ENCODE results near the gene EHBP1.

Gene EHBP1

DNA sequence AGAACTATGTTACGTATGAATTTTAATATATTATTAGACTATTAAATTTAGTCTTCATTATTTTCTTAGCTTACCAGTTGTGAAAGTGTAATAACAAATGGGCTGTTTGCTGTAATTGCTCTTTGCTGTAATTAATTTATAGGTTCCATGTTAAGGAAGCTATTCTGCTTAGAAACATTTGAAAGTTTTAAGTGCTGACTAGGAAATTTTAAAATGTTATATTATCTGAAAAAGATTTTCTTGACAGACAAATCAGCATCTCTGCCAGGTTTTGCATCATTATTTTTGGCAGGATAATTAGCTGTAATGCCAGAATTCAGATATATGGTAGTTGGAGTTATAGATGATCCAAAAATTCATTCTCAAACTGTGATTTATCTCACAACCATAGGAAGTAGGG, 387.3 kb downstream of the EHBP1 start:
- DNase-seq: no peak

GRCh38 chr2:63093502-63093901, 388.0 kb downstream of the EHBP1 start:
- no peak for DNase-seq
